ENCODE data around the gene FZD1.

Gene FZD1

DNA sequence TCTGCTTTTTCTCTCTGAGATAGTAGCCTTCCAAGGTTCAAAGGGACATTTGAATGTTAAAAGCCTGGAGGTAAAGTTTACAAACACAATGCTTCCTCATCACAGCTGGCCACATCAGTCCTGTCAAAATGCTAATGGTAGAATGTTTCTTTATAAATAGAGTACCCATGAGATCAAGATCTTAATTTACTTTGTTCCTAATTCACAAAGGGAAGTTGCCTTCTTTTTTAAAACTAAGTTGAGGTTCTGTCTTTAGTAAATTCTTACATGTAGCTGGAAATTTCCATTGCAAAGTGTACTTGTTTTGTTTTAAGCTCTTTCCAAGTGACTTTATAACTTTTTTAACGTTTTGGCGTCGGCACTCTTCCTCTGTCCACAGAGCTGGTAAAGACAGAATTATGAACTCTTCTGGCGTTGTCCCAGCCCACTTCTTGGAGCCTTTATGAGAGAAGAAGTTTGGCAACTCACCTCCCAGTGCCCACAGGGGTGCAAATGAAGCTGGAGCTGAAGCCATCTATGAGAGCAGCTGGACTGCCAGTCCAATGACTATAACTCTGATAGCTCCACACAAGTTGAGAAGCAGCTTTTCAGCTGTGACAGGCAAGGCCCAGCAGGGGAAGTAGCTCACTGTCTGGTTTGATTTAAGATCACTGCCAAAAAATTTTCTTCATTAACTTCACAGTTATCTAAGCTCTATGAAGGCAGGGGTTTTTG, 23.3 kb downstream of the FZD1 start:
- CTCF ChIA-PET, result interaction anchor here (1.0 to 1.8 kb wide), 8 partner anchors 8 to 1160 kb away, joined by 3 to 7 read pairs (median 3); partner anchors contain the start of gene GATAD1
- no peak for DNase-seq (ENCODE audit: extremely low spot score)
- TF ChIP-seq, protein P1, sequence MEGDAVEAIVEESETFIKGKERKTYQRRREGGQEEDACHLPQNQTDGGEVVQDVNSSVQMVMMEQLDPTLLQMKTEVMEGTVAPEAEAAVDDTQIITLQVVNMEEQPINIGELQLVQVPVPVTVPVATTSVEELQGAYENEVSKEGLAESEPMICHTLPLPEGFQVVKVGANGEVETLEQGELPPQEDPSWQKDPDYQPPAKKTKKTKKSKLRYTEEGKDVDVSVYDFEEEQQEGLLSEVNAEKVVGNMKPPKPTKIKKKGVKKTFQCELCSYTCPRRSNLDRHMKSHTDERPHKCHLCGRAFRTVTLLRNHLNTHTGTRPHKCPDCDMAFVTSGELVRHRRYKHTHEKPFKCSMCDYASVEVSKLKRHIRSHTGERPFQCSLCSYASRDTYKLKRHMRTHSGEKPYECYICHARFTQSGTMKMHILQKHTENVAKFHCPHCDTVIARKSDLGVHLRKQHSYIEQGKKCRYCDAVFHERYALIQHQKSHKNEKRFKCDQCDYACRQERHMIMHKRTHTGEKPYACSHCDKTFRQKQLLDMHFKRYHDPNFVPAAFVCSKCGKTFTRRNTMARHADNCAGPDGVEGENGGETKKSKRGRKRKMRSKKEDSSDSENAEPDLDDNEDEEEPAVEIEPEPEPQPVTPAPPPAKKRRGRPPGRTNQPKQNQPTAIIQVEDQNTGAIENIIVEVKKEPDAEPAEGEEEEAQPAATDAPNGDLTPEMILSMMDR (IDR thresholded peaks at IDR 0.05; ENCODE audit: control extremely low read depth, extremely low read depth, low read depth, missing control alignments), result no peak
- POLR2A ChIA-PET, result no interaction called here

DNA sequence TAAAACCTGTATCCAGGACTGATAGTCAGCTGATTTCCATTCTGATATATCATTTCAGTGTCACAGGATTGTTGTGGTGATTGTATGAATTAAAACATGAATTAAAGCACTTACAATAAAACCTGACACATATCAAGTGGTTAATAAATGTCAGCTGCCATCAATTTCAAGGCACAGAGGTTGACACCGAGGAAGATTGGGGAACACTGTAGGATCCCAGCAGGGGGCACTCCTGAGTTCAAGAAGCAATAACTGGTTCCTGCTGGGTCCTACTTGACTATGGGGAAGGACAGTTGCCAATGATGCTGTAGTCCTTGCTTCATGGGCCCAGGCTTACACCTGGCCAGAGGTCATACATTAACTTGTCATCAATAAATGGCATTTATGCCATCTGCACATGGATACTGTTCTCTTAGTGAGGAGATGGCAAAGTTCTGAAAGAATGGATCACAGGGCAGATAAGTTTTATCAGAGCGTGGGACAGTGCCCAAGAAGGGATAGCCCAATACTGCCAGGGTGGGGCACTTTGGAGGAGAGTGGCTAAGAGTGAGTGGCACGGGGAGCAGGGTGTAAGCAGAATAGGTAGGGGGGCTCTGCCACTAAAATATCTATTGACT, 24.1 kb downstream of the FZD1 start:
- DNase-seq (ENCODE audit: extremely low spot score), result peak; percentile 20
- TF ChIP-seq, protein P1 (IDR thresholded peaks at IDR 0.05; ENCODE audit: control extremely low read depth, extremely low read depth, low read depth, missing control alignments), result peak; percentile 22
- ChIA-PET POLR2A (no interaction called here), CTCF (interaction anchor here (0.9 to 1.8 kb wide), 9 partner anchors 8 to 1159 kb away, joined by 3 to 7 read pairs (median 3); partner anchors contain the start of gene GATAD1)

DNA sequence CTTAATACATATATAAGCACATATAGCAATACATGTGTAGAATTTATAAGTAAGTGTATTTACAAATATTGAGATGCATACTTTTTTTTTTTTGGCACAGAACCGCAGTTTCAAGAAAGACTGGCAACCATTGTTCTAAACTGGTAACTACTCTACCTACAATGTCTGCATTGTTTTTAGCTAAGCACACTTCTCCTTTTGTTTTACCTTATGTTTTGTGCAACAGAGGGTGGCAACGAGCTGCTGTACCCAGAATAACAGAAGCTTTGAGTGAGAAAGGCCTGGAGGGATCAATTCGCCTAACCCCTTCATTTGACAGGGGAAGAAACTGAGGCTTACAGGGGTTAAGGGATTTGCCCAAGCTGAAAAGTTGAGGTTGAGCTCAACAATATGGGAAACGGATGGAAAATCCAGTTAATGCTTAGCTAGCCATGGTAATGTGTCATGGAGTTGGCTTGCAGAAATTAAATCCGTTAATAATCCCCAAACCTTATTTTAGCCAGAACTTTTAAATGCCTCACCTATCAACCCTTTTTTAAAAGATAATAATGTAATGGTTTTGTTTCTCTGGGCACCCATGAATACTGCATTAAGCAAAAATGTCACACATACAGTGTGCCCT, 25.5 kb downstream of the FZD1 start:
- TF ChIP-seq, protein P1 (IDR thresholded peaks at IDR 0.05; ENCODE audit: control extremely low read depth, extremely low read depth, low read depth, missing control alignments), result no peak
- ChIA-PET POLR2A (no interaction called here), CTCF (interaction anchor here (0.9 to 1.8 kb wide), 4 partner anchors 10 to 38 kb away, joined by 3 to 6 read pairs (median 3); no protein-coding TSS in a partner anchor)
- no peak for DNase-seq (ENCODE audit: extremely low spot score)

DNA sequence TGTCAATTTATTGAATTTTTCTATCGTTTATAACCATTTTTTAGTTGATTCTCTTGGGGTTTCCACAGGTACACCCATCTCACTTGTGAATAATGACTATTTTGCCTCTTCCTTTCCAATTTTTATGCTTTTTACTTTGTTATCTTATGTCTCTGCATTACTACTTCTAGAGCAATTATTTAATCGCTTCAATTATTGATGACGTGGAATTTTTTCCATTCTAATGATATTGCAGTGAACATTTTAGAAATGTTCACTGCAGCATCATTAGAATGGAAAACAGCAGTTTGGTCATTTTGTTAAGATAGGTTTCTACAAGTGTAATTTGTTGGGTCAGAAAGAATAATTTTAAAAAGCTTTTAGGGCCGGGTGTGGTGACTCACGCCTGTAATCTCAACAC, 27.1 kb downstream of the FZD1 start:
- TF ChIP-seq, protein P1 (IDR thresholded peaks at IDR 0.05; ENCODE audit: control extremely low read depth, extremely low read depth, low read depth, missing control alignments), result no peak
- ChIA-PET POLR2A (no interaction called here), CTCF (no interaction called here)
- DNase-seq (ENCODE audit: extremely low spot score), result no peak

DNA sequence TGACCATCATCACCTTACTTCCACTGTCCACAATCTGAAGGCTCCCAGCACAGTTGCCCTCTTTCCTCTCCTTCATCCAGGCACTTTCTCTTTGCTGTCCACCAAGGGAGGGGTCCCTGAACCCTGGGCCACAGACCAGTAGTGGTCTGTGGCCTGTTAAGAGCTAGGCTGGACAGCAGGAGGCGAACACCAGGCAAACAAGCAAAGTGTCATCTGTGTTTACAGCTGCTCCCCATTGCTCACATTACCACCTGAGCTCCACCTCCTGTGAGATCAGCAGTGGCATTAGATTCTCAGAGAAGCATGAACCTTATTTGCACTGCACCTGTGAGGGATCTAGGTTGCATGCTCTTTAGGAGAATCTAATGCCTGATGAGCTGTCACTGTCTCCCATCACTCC, 27.7 kb downstream of the FZD1 start:
- no peak for DNase-seq (ENCODE audit: extremely low spot score)
- POLR2A ChIA-PET, result no interaction called here
- CTCF ChIA-PET, result interaction anchor here (0.9 to 1.0 kb wide), 2 partner anchors 10 to 83 kb away, joined by 3 read pairs; no protein-coding TSS in a partner anchor
- TF ChIP-seq, protein P1 (IDR thresholded peaks at IDR 0.05; ENCODE audit: control extremely low read depth, extremely low read depth, low read depth, missing control alignments), result no peak

DNA sequence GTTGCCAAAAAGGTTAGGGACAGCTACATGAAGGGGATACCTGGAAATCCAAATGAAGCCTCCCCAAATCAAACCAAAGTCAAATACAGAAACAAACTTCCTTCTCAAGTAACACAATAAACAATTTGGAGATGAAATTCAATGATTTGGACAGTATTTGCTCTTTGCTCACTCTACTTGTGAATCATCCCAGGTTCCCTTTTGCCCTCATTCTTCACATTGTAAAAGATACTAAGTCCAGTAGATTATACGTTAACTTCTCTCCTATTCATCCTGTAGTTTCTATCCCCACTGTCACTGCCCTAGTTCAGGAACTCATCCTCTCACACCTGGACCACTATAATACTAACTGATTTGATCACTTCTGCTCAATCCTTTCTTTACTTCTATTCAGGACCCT, 28.3 kb downstream of the FZD1 start:
- CTCF ChIA-PET, result interaction anchor here (0.9 to 1.0 kb wide), 2 partner anchors 9 to 83 kb away, joined by 3 read pairs; no protein-coding TSS in a partner anchor
- POLR2A ChIA-PET, result no interaction called here
- DNase-seq (ENCODE audit: extremely low spot score), result no peak
- TF ChIP-seq, protein P1 (IDR thresholded peaks at IDR 0.05; ENCODE audit: control extremely low read depth, extremely low read depth, low read depth, missing control alignments), result no peak

All from GM10248 (cell line).